Measurements from ENCODE around the gene COP1.

DNA sequence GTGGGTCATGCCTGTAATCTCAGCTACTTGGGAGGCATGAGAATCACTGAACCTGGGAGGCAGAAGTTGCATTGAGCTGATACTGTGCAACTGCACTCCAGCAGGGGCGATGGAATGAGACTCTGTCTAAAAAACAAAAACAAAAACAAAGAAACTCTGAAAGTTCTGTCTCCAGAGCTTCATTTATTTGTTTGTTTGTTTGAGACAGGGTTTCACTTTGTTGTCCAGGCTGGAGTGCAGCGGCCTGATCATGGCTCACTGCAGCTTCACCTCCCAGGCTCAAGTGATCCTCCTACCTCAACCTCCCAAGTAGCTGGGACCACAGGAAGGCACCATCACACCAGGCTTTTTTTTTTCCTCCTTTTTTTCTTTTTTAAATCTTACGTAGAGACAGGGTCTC, 271.9 kb downstream of the COP1 start:
- no peak for TF ChIP-seq POLR2A (IDR thresholded peaks at IDR 0.05)
- TF ChIP-seq, protein P1, sequence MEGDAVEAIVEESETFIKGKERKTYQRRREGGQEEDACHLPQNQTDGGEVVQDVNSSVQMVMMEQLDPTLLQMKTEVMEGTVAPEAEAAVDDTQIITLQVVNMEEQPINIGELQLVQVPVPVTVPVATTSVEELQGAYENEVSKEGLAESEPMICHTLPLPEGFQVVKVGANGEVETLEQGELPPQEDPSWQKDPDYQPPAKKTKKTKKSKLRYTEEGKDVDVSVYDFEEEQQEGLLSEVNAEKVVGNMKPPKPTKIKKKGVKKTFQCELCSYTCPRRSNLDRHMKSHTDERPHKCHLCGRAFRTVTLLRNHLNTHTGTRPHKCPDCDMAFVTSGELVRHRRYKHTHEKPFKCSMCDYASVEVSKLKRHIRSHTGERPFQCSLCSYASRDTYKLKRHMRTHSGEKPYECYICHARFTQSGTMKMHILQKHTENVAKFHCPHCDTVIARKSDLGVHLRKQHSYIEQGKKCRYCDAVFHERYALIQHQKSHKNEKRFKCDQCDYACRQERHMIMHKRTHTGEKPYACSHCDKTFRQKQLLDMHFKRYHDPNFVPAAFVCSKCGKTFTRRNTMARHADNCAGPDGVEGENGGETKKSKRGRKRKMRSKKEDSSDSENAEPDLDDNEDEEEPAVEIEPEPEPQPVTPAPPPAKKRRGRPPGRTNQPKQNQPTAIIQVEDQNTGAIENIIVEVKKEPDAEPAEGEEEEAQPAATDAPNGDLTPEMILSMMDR (IDR thresholded peaks at IDR 0.05), result no peak

All from right lobe of liver (tissue), 4 donors.